H9 (cell line): ENCODE data around the gene CD164L2. TPM values are rescaled to one million over a fixed set of nuclear protein-coding genes. Genes with fewer than 3 reads are reported as not detected.

Experiments
- DNase-seq: peaks from one replicate; pipeline ENCODE4 v3.0.0-alpha.2; 2017
- H2AFZ ChIP-seq: one replicate; pipeline ENCODE4 v1.6.1; 2013; ENCODE audit warnings: mild to moderate bottlenecking, low read length, control low read depth, moderate library complexity
- H2AK5ac ChIP-seq: 2 replicates; pipeline ENCODE4 v1.6.1; 2013; ENCODE audit warnings: low read length, control low read depth, mixed read lengths; ENCODE audit not compliant: insufficient read length
- H2BK120ac ChIP-seq: one replicate; pipeline ENCODE4 v1.6.1; 2013; ENCODE audit warnings: low read depth, mild to moderate bottlenecking, low read length, control low read depth, inconsistent platforms; ENCODE audit not compliant: poor library complexity, severe bottlenecking
- H2BK12ac ChIP-seq: 2 replicates; pipeline ENCODE4 v1.6.1; 2013; ENCODE audit warnings: low read length, control low read depth, mixed read lengths, low read depth; ENCODE audit not compliant: insufficient read length
- H2BK15ac ChIP-seq: 2 replicates; pipeline ENCODE4 v1.6.1; 2013; ENCODE audit warnings: low read depth, low read length, control low read depth
- H2BK20ac ChIP-seq: one replicate; pipeline ENCODE4 v1.6.1; 2013; ENCODE audit warnings: low read depth, mild to moderate bottlenecking, low read length, control low read depth, inconsistent platforms; ENCODE audit not compliant: poor library complexity, severe bottlenecking
- H2BK5ac ChIP-seq: 2 replicates; pipeline ENCODE4 v1.6.1; 2013; ENCODE audit warnings: low read length, control low read depth, mixed read lengths; ENCODE audit not compliant: insufficient read length
- H3K14ac ChIP-seq: 2 replicates; pipeline ENCODE4 v1.6.1; 2013; ENCODE audit warnings: low read length, control low read depth; ENCODE audit not compliant: insufficient read depth
- H3K18ac ChIP-seq: 2 replicates; pipeline ENCODE4 v1.6.1; 2013; ENCODE audit warnings: low read depth, mild to moderate bottlenecking, mixed read lengths, low read length, control low read depth; ENCODE audit not compliant: insufficient read length
- H3K23ac ChIP-seq: 2 replicates; pipeline ENCODE4 v1.6.1; 2013; ENCODE audit warnings: low read length, control low read depth, mixed read lengths, low read depth; ENCODE audit not compliant: insufficient read length
- H3K23me2 ChIP-seq: 2 replicates; pipeline ENCODE4 v1.6.1; 2013; ENCODE audit warnings: low read depth, mild to moderate bottlenecking, mixed read lengths, low read length, control low read depth; ENCODE audit not compliant: insufficient read length, poor library complexity, severe bottlenecking
- H3K27ac ChIP-seq: 2 replicates; pipeline ENCODE4 v1.5.1; 2013; ENCODE audit warnings: low read length, control low read depth, mixed read lengths, low read depth; ENCODE audit not compliant: insufficient read length
- H3K27me3 ChIP-seq: 2 replicates; pipeline ENCODE4 v1.6.1; 2013; ENCODE audit warnings: low read length, control low read depth, inconsistent platforms; ENCODE audit not compliant: insufficient read depth
- H3K4ac ChIP-seq: 2 replicates; pipeline ENCODE4 v1.6.1; 2013; ENCODE audit warnings: low read depth, mild to moderate bottlenecking, control low read depth, inconsistent platforms, low read length, moderate library complexity
- H3K4me1 ChIP-seq: 2 replicates; pipeline ENCODE4 v1.6.1; 2013; ENCODE audit warnings: low read length, control low read depth, inconsistent platforms; ENCODE audit not compliant: insufficient read depth
- H3K4me2 ChIP-seq: 2 replicates; pipeline ENCODE4 v1.6.1; 2013; ENCODE audit warnings: low read length, control low read depth, mixed read lengths; ENCODE audit not compliant: insufficient read length, insufficient read depth
- H3K56ac ChIP-seq: 2 replicates; pipeline ENCODE4 v1.6.1; 2013; ENCODE audit warnings: low read depth, mild to moderate bottlenecking, mixed read lengths, low read length, control low read depth; ENCODE audit not compliant: insufficient read length
- H3K79me1 ChIP-seq: 2 replicates; pipeline ENCODE4 v1.6.1; 2013; ENCODE audit warnings: low read depth, mild to moderate bottlenecking, moderate library complexity, low read length, control low read depth, inconsistent platforms; ENCODE audit not compliant: insufficient read depth, poor library complexity, severe bottlenecking
- H3K79me2 ChIP-seq: 2 replicates; pipeline ENCODE4 v1.6.1; 2013; ENCODE audit warnings: low read length, control low read depth, inconsistent platforms; ENCODE audit not compliant: insufficient read depth
- H3K9ac ChIP-seq: 2 replicates; pipeline ENCODE4 v1.6.1; 2013; ENCODE audit warnings: low read length, control low read depth, mixed read lengths; ENCODE audit not compliant: insufficient read length; ENCODE audit errors: extremely low read depth
- H3K9me3 ChIP-seq: one replicate; pipeline ENCODE4 v1.6.1; 2013; ENCODE audit warnings: low read depth, low read length, inconsistent platforms; ENCODE audit not compliant: control insufficient read depth
- H3T11ph ChIP-seq: one replicate; pipeline ENCODE4 v1.6.1; 2013; ENCODE audit warnings: mild to moderate bottlenecking, low read length, control low read depth, inconsistent platforms
- H4K20me1 ChIP-seq: one replicate; pipeline ENCODE4 v1.6.1; 2013; ENCODE audit not compliant: control insufficient read depth, insufficient read length, insufficient read depth
- H4K5ac ChIP-seq: 2 replicates; pipeline ENCODE4 v1.6.1; 2013; ENCODE audit warnings: low read depth, mild to moderate bottlenecking, mixed read lengths, low read length, control low read depth; ENCODE audit not compliant: insufficient read length
- H4K8ac ChIP-seq: replicated peaks from 2 replicates; pipeline ENCODE4 v1.6.1; 2013; ENCODE audit warnings: low read length, control low read depth, mixed read lengths, low read depth; ENCODE audit not compliant: insufficient read length
- H4K91ac ChIP-seq: 2 replicates; pipeline ENCODE4 v1.6.1; 2013; ENCODE audit warnings: low read depth, mild to moderate bottlenecking, moderate library complexity, mixed read lengths, low read length, control low read depth; ENCODE audit not compliant: insufficient read length
- H3K27ac Mint-ChIP-seq, 3 experiments: 2 replicates in 2 of 3; 3 replicates in 1 of 3; pipeline ENCODE4 v1.8.0; 2020 to 2021; ENCODE audit warnings: mixed read lengths in 3 of 3, mild to moderate bottlenecking in 1 of 3, moderate library complexity in 1 of 3
- H3K27me3 Mint-ChIP-seq: 2 replicates; pipeline ENCODE4 v1.8.0; 2021; ENCODE audit warnings: low read depth, mild to moderate bottlenecking, moderate library complexity, mixed read lengths
- H3K36me3 Mint-ChIP-seq, 3 experiments: 2 replicates in 2 of 3; 3 replicates in 1 of 3; pipeline ENCODE4 v1.8.0; 2020 to 2021; ENCODE audit warnings: low read depth in 3 of 3, mixed read lengths in 3 of 3; ENCODE audit not compliant: insufficient read depth in 1 of 3
- H3K4me1 Mint-ChIP-seq, 2 experiments: 2 replicates each; pipeline ENCODE4 v1.8.0; 2020; ENCODE audit warnings: mixed read lengths in 2 of 2
- H3K4me3 Mint-ChIP-seq, 2 experiments: 2 replicates in 1 of 2; 3 replicates in 1 of 2; pipeline ENCODE4 v1.8.0; 2020 to 2021; ENCODE audit warnings: mild to moderate bottlenecking in 2 of 2, mixed read lengths in 2 of 2, moderate library complexity in 1 of 2
- H3K9me3 Mint-ChIP-seq, 2 experiments: 2 replicates in 1 of 2; 3 replicates in 1 of 2; pipeline ENCODE4 v1.8.0; 2020; ENCODE audit warnings: mild to moderate bottlenecking in 2 of 2, mixed read lengths in 2 of 2, moderate library complexity in 1 of 2
- WGBS: extraction: QIAGEN DNeasy Blood & Tissue Kit; methylation state at CpG from one replicate; pipeline ENCODE4 v1.1.7; 2013; ENCODE audit warnings: missing lambda C conversion rate, low lambda C conversion rate, mixed read lengths; ENCODE audit not compliant: insufficient read length; ENCODE audit errors: extremely low coverage; 5-methylcytosine and 5-hydroxymethylcytosine counted together
- total RNA-seq: library from RNA; stranded (reverse); gene quantifications from 2 replicates; pipeline ENCODE4 v1.2.1, GENCODE V29; 2021
- TF ChIP-seq, protein P1 (sequence below): fragments of 200-600 bp; sonication (generic); conservative IDR thresholded peaks from 3 replicates; pipeline ENCODE4 v1.8.0; 2021; ENCODE audit warnings: antibody characterized with exemption, mild to moderate bottlenecking

The CD164L2 gene
- total RNA-seq, 1 experiment from 2014 or later: 1.2 TPM

DNA sequence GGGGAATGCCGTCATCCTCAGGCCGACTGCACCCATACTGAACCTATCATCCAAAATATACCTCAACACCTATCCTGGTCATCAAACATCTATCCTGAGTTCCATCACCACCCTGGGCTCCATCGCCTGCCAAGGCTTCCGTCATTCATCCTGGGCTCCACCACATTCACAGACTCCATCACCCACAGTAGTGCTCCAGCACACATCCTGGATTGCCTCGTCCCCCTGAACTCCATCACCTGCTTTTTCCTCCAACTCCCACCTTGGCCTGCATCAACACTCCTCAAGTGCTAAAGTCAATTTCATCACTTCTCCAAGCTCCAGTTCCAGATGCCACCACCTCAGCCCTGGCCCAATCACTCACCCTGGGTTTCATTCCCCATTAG is 24.2 kb downstream of the CD164L2 start:
- Histone ChIP-seq H3T11ph (no peak overlapping the region), H3K23ac (no peak overlapping the region), H3K9me3 (no peaks in the 10 kb centered on the region), H3K4ac (no peak overlapping the region), H2BK12ac (no peak overlapping the region), H3K9ac (no peak overlapping the region), H2BK120ac (no peak overlapping the region), H3K18ac (no peak overlapping the region), H2BK15ac (no peak overlapping the region), H3K27me3 (peaks cover 19% of the 10 kb centered on the region; the same call in 1 of the 2 replicates), H3K79me2 (no peaks in the 10 kb centered on the region), H4K20me1 (peaks cover 4% of the 10 kb centered on the region), H2AK5ac (no peak overlapping the region), H2BK20ac (no peak overlapping the region), H3K56ac (no peak overlapping the region), H4K8ac (no peak overlapping the region), H3K23me2 (peaks cover 13% of the 10 kb centered on the region), H3K79me1 (no peaks in the 10 kb centered on the region), H3K4me2 (no peak overlapping the region), H2BK5ac (no peak overlapping the region), H3K4me1 (peaks cover 3% of the 10 kb centered on the region; the same call in 1 of the 2 replicates), H3K27ac (no peak overlapping the region), H4K5ac (no peak overlapping the region), H2AFZ (no peak overlapping the region), H3K14ac (no peak overlapping the region), H4K91ac (no peak overlapping the region)
- Mint-ChIP-seq H3K4me3 (no peak overlapping the region), H3K27me3 (peaks cover 64% of the 10 kb centered on the region), H3K27ac (no peak overlapping the region), H3K4me1 (peaks cover 12 to 25% of the 10 kb centered on the region in 2 experiments), H3K9me3 (no peaks in the 10 kb centered on the region; a peak in 1 of 5 replicates), H3K36me3 (peaks cover 0 to 13% (median 3%) of the 10 kb centered on the region in 3 experiments; a peak in 4 of 7 replicates)
- no peak for DNase-seq
- TF ChIP-seq, protein P1, sequence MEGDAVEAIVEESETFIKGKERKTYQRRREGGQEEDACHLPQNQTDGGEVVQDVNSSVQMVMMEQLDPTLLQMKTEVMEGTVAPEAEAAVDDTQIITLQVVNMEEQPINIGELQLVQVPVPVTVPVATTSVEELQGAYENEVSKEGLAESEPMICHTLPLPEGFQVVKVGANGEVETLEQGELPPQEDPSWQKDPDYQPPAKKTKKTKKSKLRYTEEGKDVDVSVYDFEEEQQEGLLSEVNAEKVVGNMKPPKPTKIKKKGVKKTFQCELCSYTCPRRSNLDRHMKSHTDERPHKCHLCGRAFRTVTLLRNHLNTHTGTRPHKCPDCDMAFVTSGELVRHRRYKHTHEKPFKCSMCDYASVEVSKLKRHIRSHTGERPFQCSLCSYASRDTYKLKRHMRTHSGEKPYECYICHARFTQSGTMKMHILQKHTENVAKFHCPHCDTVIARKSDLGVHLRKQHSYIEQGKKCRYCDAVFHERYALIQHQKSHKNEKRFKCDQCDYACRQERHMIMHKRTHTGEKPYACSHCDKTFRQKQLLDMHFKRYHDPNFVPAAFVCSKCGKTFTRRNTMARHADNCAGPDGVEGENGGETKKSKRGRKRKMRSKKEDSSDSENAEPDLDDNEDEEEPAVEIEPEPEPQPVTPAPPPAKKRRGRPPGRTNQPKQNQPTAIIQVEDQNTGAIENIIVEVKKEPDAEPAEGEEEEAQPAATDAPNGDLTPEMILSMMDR: no peak
- WGBS: no CpG with 5 or more reads among the region's 5 CpGs
